Lower leg skin (tissue), 4 donors: ENCODE results near the gene ZNF716. TPM values are rescaled to one million over a fixed set of nuclear protein-coding genes. Genes with fewer than 3 reads are reported as not detected.
"Not testable (repeated sequence)": the region's sequence is repeated elsewhere in the genome, so short reads cannot be mapped to it uniquely, and the experiment has no call there.

Experiments used
- DNase-seq, 2 donors: peaks; one replicate each; pipeline ENCODE4 v3.0.0-alpha.2; 2019; ENCODE audit warnings: low spot score in 2 of 2
- H3K4me3 ChIP-seq: fragments of 200-600 bp; sonication (generic); 2 replicates; pipeline ENCODE4 v1.5.1; 2017; ENCODE audit warnings: mild to moderate bottlenecking, low read depth; ENCODE audit not compliant: poor library complexity, severe bottlenecking
- CTCF ChIP-seq, 3 donors: fragments of 450-650 bp; IDR thresholded peaks; one replicate each; pipeline ENCODE4 v1.5.1; 2016; ENCODE audit warnings: antibody characterized with exemption in 3 of 3, mild to moderate bottlenecking in 3 of 3, moderate library complexity in 2 of 3
- POLR2A ChIP-seq, 2 donors: fragments of 450-650 bp; IDR thresholded peaks; one replicate each; pipeline ENCODE4 v1.6.1; 2016 to 2017; ENCODE audit warnings: antibody characterized with exemption in 2 of 2, mild to moderate bottlenecking in 1 of 2, moderate library complexity in 1 of 2
- WGBS, 2 donors: methylation state at CpG; one replicate each; pipeline ENCODE4 v1.1.5; 2018; 5-methylcytosine and 5-hydroxymethylcytosine counted together
- intact Hi-C: fragments of 100-400 bp; cut with DNase I; formaldehyde crosslinking; loops from one replicate; pipeline ENCODE4 v1.15.0; 2023; ENCODE audit warnings: low total_unique reads
- microRNA counts, 2 donors: library from miRNA; unstranded; fragments of <30 nt; microRNA quantifications; one replicate each; lab custom pipeline; 2016
- microRNA-seq, 2 donors: library from miRNA; unstranded; fragments of <30 nt; microRNA quantifications; one replicate each; pipeline ENCODE4, GENCODE V29; 2016; ENCODE audit warnings: borderline replicate concordance in 2 of 2, borderline number of aligned reads in 1 of 2
- total RNA-seq, 4 donors: library from RNA; depleted of rRNA; stranded (reverse); fragments of >200 nt; gene quantifications; one replicate each; pipeline ENCODE4 v1.1.0, GENCODE V29; 2016

Gene ZNF716
- total RNA-seq, 4 donors from 2014 or later, result not detected

DNA sequence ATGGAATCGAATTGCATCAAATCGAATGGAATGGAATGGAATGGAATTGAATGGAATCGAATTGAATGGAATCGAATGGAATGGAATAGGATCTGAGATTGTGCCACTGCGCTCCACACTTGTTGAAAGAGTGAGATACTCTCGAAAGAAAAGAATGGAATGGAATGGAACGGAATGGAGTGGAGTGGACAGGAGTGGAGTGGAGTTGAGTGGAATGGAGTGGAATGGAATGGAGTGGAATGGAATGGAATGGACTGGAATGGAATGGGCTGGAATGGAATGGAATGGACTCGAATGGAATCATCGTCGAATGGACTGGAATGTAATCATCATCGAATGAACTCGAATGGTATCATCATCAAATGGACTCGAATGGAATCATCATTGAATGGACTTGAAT, 38.0 kb downstream of the ZNF716 start:
- WGBS, 2 donors, result 84 to 89% methylated on average over 13 of the region's 13 CpGs

GRCh38 chr7:57495111-57495510, 45.1 kb downstream of the ZNF716 start:
- H3K4me3 ChIP-seq, intact Hi-C loops, DNase-seq: not testable (repeated sequence)
- WGBS, 2 donors, result 79 to 82% methylated on average over 8 of the region's 8 CpGs

More for the DNA sequence above, 38.0 kb downstream of the ZNF716 start:
- no peak for DNase-seq
- intact Hi-C loops, result no loop called here
- H3K4me3 ChIP-seq, result no peak overlapping the region
- TF ChIP-seq POLR2A (IDR thresholded peaks at IDR 0.05), result no peak
- TF ChIP-seq CTCF (IDR thresholded peaks at IDR 0.05), result no peak

DNA sequence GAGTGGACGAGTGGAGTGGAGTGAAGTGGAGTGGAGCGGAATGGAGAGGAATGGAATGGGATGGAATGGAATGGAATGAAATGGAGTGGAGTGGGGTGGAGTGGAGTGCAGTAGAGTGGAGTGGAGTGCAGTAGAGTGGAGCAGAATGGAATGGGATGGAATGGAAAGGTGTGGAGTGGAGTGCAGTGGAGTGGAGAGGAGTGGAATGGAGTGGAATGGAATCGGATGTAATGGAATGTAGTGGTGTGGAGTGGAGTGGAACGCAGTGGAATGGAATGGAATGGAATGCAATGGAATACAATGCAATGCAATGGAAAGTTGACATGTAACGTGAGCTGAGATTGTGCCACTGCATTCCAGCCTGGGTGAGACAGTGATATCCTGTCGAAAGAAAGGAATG, 46.4 kb downstream of the ZNF716 start:
- no peak overlapping the region for H3K4me3 ChIP-seq
- TF ChIP-seq CTCF (IDR thresholded peaks at IDR 0.05) (no peak), POLR2A (IDR thresholded peaks at IDR 0.05) (no peak)
- no peak for DNase-seq
- 59 to 61% methylated on average over 6 of the region's 6 CpGs for WGBS, 2 donors
- intact Hi-C loops, result no loop called here

- intact Hi-C loops, result no loop called here
- WGBS, 2 donors, result 77 to 84% methylated on average over 1 of the region's 1 CpG
- DNase-seq, result no peak
- H3K4me3 ChIP-seq, result no peak overlapping the region
- TF ChIP-seq CTCF (IDR thresholded peaks at IDR 0.05), result no peak
- no peak for TF ChIP-seq POLR2A (IDR thresholded peaks at IDR 0.05)
Measured at GRCh38 chr7:57505176-57505575, 55.2 kb downstream of the ZNF716 start.

MicroRNAs encoded within 50 kb of the gene (microRNA counts, 767-probe panel; counts per million panel counts)
- microRNA hsa-miR-3147 (lab: Ali Mortazavi, UCI), result 0 to 358 counts per million in 2 donors

Small RNA genes within 50 kb of the gene (microRNA-seq; reads per million reads assigned to microRNA genes)
- gene MIR3147, result 0 reads per million in 2 donors
